Left lung (tissue), 10 donors: Measurements from ENCODE around the gene POLDIP3. TPM values are rescaled to one million over a fixed set of nuclear protein-coding genes. Genes with fewer than 3 reads are reported as not detected.
"Not testable (repeated sequence)": the region's sequence is repeated elsewhere in the genome, so short reads cannot be mapped to it uniquely, and the experiment has no call there.

Experiments used
- ATAC-seq: fragments of 200-7000 bp; cut with Tn5 transposase; one replicate; pipeline ENCODE4 v1.9.1; 2020; ENCODE audit warnings: moderate library complexity
- DNase-seq, 4 donors: peaks; one replicate each; pipeline ENCODE4 v3.0.0-alpha.2; 2013 to 2020
- H3K27ac ChIP-seq, 2 donors: fragments of 200-600 bp; sonication (generic) in 1 of 2; one replicate each; pipeline versions ENCODE4 v1.5.0 to v1.8.0; 2020 to 2021
- H3K27me3 ChIP-seq, 2 donors: fragments of 200-600 bp; sonication (generic) in 1 of 2; one replicate each; pipeline versions ENCODE4 v1.5.0 to v1.8.0; 2020 to 2021
- H3K36me3 ChIP-seq, 2 donors: fragments of 200-600 bp; sonication (generic) in 1 of 2; one replicate each; pipeline versions ENCODE4 v1.5.0 to v1.8.0; 2020 to 2021
- H3K4me1 ChIP-seq, 2 donors: fragments of 200-600 bp; one replicate each; pipeline ENCODE4 v1.8.0; 2021
- H3K4me3 ChIP-seq, 2 donors: fragments of 200-600 bp; sonication (generic) in 1 of 2; one replicate each; pipeline versions ENCODE4 v1.5.0 to v1.8.0; 2020 to 2021; ENCODE audit warnings: mild to moderate bottlenecking in 1 of 2
- H3K9me3 ChIP-seq, 2 donors: fragments of 200-600 bp; sonication (generic) in 1 of 2; one replicate each; pipeline versions ENCODE4 v1.5.0 to v1.8.0; 2020 to 2021
- intact Hi-C, 2 donors: fragments of 100-400 bp; cut with DNase I; formaldehyde crosslinking; loops; one replicate each; pipeline versions ENCODE4 v1.11.2 to v1.14.2; 2022
- polyA plus RNA-seq, 6 donors: library from polyadenylated mRNA; unstranded; fragments of 120-200 nt; gene quantifications; one replicate each; pipeline ENCODE4 v1.2.1, GENCODE V29; 2013; ENCODE audit not compliant: insufficient read length in 6 of 6
- total RNA-seq, 2 donors: library from RNA; stranded (reverse); fragmentation: NEBNext Ultra II Directional; extraction: Animal tissue kit (Norgen Biotek cat#: 25700); gene quantifications; one replicate each; pipeline ENCODE4 v1.2.1, GENCODE V29; 2021
- TF ChIP-seq, protein P1 (sequence below), 2 donors: fragments of 200-600 bp; sonication (generic) in 1 of 2; IDR thresholded peaks; one replicate each; pipeline versions ENCODE4 v1.5.0 to v1.8.0; 2021; ENCODE audit warnings: antibody characterized with exemption in 2 of 2
- donor health status: DM: no; HTN: yes; CAD: no.
- donor health status: DM: no; HTN: no; CAD: no.

POLDIP3 gene
- total and polyA plus RNA-seq, 8 donors = 56.6 to 126 (median 108) TPM

DNA sequence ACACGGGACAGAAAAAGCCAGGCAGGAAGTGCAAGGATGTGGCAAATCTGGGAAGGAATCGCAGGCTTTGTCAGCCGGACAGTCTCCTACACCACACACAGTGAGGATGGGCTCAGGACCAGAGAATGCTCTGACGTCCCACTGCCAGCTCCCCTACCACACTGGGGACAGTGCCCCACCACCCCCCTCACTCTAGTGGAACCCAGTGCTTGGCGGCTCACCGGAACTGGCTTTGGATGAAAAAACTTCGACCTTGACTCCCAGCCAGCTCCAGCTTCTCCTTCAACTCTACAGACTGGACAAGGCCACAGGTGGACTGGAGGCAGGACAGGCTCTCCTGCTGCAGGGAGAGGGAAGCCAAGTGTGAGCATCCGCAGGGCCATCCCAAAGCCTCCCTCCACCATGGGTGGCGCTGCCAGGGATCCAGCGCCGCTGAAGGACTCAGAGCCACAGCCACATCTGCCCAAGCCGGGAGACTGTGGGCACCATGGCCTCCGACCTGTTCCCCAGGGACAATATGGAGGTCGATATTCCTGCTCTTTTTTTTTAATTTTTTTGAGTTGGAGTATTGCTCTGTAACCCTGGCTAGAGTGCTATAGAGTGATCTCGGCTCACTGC, 37.0 kb downstream of the POLDIP3 start:
- TF ChIP-seq, protein P1, sequence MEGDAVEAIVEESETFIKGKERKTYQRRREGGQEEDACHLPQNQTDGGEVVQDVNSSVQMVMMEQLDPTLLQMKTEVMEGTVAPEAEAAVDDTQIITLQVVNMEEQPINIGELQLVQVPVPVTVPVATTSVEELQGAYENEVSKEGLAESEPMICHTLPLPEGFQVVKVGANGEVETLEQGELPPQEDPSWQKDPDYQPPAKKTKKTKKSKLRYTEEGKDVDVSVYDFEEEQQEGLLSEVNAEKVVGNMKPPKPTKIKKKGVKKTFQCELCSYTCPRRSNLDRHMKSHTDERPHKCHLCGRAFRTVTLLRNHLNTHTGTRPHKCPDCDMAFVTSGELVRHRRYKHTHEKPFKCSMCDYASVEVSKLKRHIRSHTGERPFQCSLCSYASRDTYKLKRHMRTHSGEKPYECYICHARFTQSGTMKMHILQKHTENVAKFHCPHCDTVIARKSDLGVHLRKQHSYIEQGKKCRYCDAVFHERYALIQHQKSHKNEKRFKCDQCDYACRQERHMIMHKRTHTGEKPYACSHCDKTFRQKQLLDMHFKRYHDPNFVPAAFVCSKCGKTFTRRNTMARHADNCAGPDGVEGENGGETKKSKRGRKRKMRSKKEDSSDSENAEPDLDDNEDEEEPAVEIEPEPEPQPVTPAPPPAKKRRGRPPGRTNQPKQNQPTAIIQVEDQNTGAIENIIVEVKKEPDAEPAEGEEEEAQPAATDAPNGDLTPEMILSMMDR (IDR thresholded peaks at IDR 0.05) = no peak
- DNase-seq = no peak
- Histone ChIP-seq H3K4me1 (peaks cover 3 to 15% of the 10 kb centered on the region in 2 donors), H3K27me3 (no peaks in the 10 kb centered on the region), H3K36me3 (peaks cover 0 to 64% of the 10 kb centered on the region in 2 donors), H3K9me3 (no peaks in the 10 kb centered on the region), H3K27ac (no peak overlapping the region), H3K4me3 (no peak overlapping the region)
- intact Hi-C loops = no loop called here
- no peak for ATAC-seq

GRCh38 chr22:42577141-42577540, 37.5 kb downstream of the POLDIP3 start:
- H3K4me3 ChIP-seq, H3K27me3 ChIP-seq, H3K27ac ChIP-seq, ATAC-seq, intact Hi-C loops, H3K9me3 ChIP-seq, DNase-seq: not testable (repeated sequence)
- Histone ChIP-seq H3K4me1 (peaks cover 1 to 10% of the 10 kb centered on the region in 2 donors), H3K36me3 (peaks cover 0 to 67% of the 10 kb centered on the region in 2 donors)

DNA sequence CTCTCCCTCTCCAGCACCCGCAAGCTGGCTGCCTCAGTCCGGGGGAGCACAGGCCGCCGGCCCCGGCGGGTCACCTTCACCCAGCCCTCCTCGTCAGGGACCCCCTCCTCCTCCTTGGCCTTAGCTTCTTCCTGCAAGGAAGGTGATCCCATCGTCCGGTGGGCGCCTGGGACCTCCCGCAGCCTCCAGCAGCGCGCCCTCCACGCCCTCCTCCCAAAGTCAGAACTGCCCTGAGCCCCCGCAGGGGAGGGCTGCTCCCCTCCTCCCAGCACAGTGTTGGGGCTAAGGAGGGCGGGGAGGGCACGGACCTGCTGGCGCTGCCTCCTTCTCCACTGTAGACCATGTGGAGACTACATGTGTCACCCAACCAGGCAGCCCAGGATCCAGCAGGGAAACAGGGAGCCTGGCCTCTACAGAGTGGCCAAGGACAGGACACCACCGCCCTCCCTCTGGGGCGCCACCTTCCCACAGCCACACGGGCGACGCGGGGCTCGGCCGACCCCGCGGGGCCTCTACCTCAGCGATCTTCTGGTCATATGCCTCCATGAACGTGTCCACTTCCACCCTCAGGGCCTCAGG, 38.6 kb downstream of the POLDIP3 start:
- H3K4me3 ChIP-seq, H3K9me3 ChIP-seq, DNase-seq, H3K27me3 ChIP-seq, ATAC-seq, intact Hi-C loops, H3K27ac ChIP-seq, H3K4me1 ChIP-seq: not testable (repeated sequence)
- H3K36me3 ChIP-seq = peaks cover 0 to 76% of the 10 kb centered on the region in 2 donors

- DNase-seq, H3K27ac ChIP-seq, H3K4me1 ChIP-seq, intact Hi-C loops, H3K27me3 ChIP-seq, ATAC-seq, H3K9me3 ChIP-seq, H3K4me3 ChIP-seq: not testable (repeated sequence)
- H3K36me3 ChIP-seq = peaks cover 0 to 78% of the 10 kb centered on the region in 2 donors
Measured at GRCh38 chr22:42574468-42574867, 40.2 kb downstream of the POLDIP3 start.

- ATAC-seq, intact Hi-C loops, H3K4me3 ChIP-seq, H3K27me3 ChIP-seq, H3K9me3 ChIP-seq, H3K27ac ChIP-seq, H3K4me1 ChIP-seq, DNase-seq: not testable (repeated sequence)
- H3K36me3 ChIP-seq = peaks cover 0 to 75% of the 10 kb centered on the region in 2 donors
Measured at GRCh38 chr22:42574046-42574445, 40.6 kb downstream of the POLDIP3 start.

GRCh38 chr22:42571068-42571467, 43.6 kb downstream of the POLDIP3 start:
- ATAC-seq, H3K27ac ChIP-seq, H3K4me1 ChIP-seq, DNase-seq, H3K9me3 ChIP-seq, H3K4me3 ChIP-seq, intact Hi-C loops, H3K27me3 ChIP-seq: not testable (repeated sequence)
- H3K36me3 ChIP-seq = peaks cover 0 to 50% of the 10 kb centered on the region in 2 donors

- H3K9me3 ChIP-seq, DNase-seq, intact Hi-C loops, H3K27me3 ChIP-seq, H3K4me3 ChIP-seq, H3K4me1 ChIP-seq, H3K27ac ChIP-seq, ATAC-seq: not testable (repeated sequence)
- peaks cover 0 to 45% of the 10 kb centered on the region in 2 donors for H3K36me3 ChIP-seq
Measured at GRCh38 chr22:42570580-42570979, 44.1 kb downstream of the POLDIP3 start.

GRCh38 chr22:42567950-42568349, 46.7 kb downstream of the POLDIP3 start:
- H3K4me3 ChIP-seq, H3K4me1 ChIP-seq, intact Hi-C loops, H3K27ac ChIP-seq, DNase-seq, H3K27me3 ChIP-seq, ATAC-seq, H3K9me3 ChIP-seq: not testable (repeated sequence)
- H3K36me3 ChIP-seq = peaks cover 0 to 25% of the 10 kb centered on the region in 2 donors

- Histone ChIP-seq H3K4me3 (no peak overlapping the region), H3K27ac (no peak overlapping the region), H3K9me3 (no peaks in the 10 kb centered on the region), H3K27me3 (no peaks in the 10 kb centered on the region), H3K4me1 (no peaks in the 10 kb centered on the region), H3K36me3 (peaks cover 0 to 7% of the 10 kb centered on the region in 2 donors)
- TF ChIP-seq, protein P1 (IDR thresholded peaks at IDR 0.05) = no peak
- ATAC-seq = no peak
- no peak for DNase-seq
- intact Hi-C loops = no loop called here
Measured at GRCh38 chr22:42565956-42566355, 48.7 kb downstream of the POLDIP3 start.
